GM13976 (cell line): ENCODE data around the gene CERK.

Experiments
- DNase-seq: peaks from one replicate; pipeline ENCODE4 v3.0.0; 2012; ENCODE audit warnings: low spot score
- CTCF ChIP-seq: IDR thresholded peaks from 2 replicates; pipeline ENCODE4 v1.5.1; 2012; ENCODE audit warnings: borderline replicate concordance, mild to moderate bottlenecking; ENCODE audit not compliant: insufficient read depth; ENCODE audit errors: extremely low read depth, missing control alignments, control extremely low read depth
- in situ Hi-C: fragments of 300-500 bp; cut with MboI; formaldehyde crosslinking; loops from one replicate; pipeline ENCODE4 v1.12.0; 2022; ENCODE audit warnings: low sequenced_read_pairs, mixed read lengths, inconsistent platforms; ENCODE audit not compliant: unreplicated experiment

Gene CERK

GRCh38 chr22:46696614-46697013 lies 41.4 kb downstream of the CERK start:
- no peak for TF ChIP-seq CTCF
- in situ Hi-C loops = no loop called here
- DNase-seq = no peak

GRCh38 chr22:46696229-46696518 lies 41.9 kb downstream of the CERK start:
- in situ Hi-C loops = no loop called here
- no peak for TF ChIP-seq CTCF
- DNase-seq = no peak

- in situ Hi-C loops = no loop called here
These were observed 42.5 kb downstream of the CERK start for GRCh38 chr22:46695346-46696228.

GRCh38 chr22:46694416-46695170 lies 43.5 kb downstream of the CERK start:
- TF ChIP-seq CTCF = no peak
- in situ Hi-C loops = no loop called here
- no peak for DNase-seq

More at GRCh38 chr22:46695346-46696228, 42.5 kb downstream of the CERK start:
- DNase-seq = no peak
- TF ChIP-seq CTCF = no peak

- no peak for TF ChIP-seq CTCF
- DNase-seq = no peak
- in situ Hi-C loops = no loop called here
These were observed 44.2 kb downstream of the CERK start for GRCh38 chr22:46693634-46694415.

- DNase-seq = no peak
- TF ChIP-seq CTCF = no peak
- in situ Hi-C loops = no loop called here
These were observed 46.5 kb downstream of the CERK start for GRCh38 chr22:46691571-46691970.
